Cardiac muscle cell (in vitro differentiated cells and primary cell): ENCODE results near the gene PRRG2. TPM values are rescaled to one million over a fixed set of nuclear protein-coding genes. Genes with fewer than 3 reads are reported as not detected.

Source experiments
- DNase-seq, 2 donors: peaks; one replicate each; pipeline versions ENCODE4 v3.0.0 to v3.0.0-alpha.2; 2010 to 2017; ENCODE audit warnings: low read depth in 1 of 2, low spot score in 1 of 2
- H3K27ac ChIP-seq: fragments of 200-600 bp; sonication (generic); 2 replicates; pipeline ENCODE4 v1.5.1; 2016
- H3K27me3 ChIP-seq: fragments of 200-600 bp; sonication (generic); 2 replicates; pipeline ENCODE4 v1.6.0; 2016; ENCODE audit warnings: control low read depth
- H3K36me3 ChIP-seq: fragments of 200-600 bp; sonication (generic); 2 replicates; pipeline ENCODE4 v1.5.1; 2016; ENCODE audit warnings: control low read depth
- H3K4me1 ChIP-seq: fragments of 200-600 bp; sonication (generic); 2 replicates; pipeline ENCODE4 v1.8.1; 2017; ENCODE audit warnings: low read depth, mild to moderate bottlenecking, mixed run types
- H3K4me3 ChIP-seq: fragments of 200-600 bp; sonication (generic); 2 replicates; pipeline ENCODE4 v1.5.1; 2016; ENCODE audit warnings: mild to moderate bottlenecking
- H3K9me3 ChIP-seq: fragments of 200-600 bp; sonication (generic); 2 replicates; pipeline ENCODE4 v1.5.1; 2017; ENCODE audit warnings: low read depth, mild to moderate bottlenecking, control low read depth
- polyA plus RNA-seq: library from polyadenylated mRNA; unstranded; fragments of >200 nt; fragmentation: Nextera tagmentation; extraction: Ambion mirVana; gene quantifications from 2 replicates; pipeline ENCODE4 v1.2.1, GENCODE V29; 2016
- total RNA-seq: library from RNA; depleted of rRNA; stranded (reverse); fragments of >200 nt; gene quantifications from 2 replicates; pipeline ENCODE4 v1.2.3, GENCODE V29; 2016
- TF ChIP-seq, protein P1 (sequence below): IDR thresholded peaks from 2 replicates; pipeline ENCODE4 v1.5.1; 2012; ENCODE audit warnings: low read depth, mild to moderate bottlenecking, low read length

The PRRG2 gene
- total RNA-seq (0.67 and 8.2 TPM in 2 replicates), polyA plus RNA-seq (0.10 and 0.29 TPM in 2 replicates)

DNA sequence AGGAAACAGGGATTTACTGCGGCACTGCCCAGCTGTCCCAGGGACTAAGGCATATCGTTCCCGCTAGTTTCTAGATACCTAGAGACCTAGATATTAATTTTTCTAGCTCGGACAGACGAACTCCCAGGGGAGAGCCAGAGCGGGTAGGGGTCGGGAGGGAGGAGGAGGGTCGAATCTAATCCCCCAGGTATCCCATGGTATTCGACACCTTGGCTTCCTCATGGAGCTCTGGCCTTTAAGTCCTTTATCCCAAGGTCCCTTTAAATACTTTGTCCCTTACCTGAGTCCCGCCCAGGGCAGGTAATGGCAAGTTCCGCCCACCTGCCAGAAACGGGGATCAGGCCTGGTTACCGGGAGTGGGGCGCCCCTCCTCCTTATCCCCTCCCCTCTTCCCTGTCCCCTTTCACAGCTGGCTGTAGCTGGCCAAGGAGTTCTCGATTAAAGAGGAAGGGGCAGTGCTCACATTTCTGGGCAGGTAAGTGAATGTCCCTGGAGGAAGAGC, at the start of gene PRRG2:
Gene PRRG2 (plus strand): TSS at position 310 of the 502 bp plus-strand sequence. CDS start 1,904 bp downstream, outside the sequence.
- peak within 1 kb of the TSS; percentile 73 for H3K4me3 ChIP-seq
- DNase-seq: no peak
- no peaks in the 10 kb centered on the region for H3K27me3 ChIP-seq
- H3K36me3 ChIP-seq: no peaks in the 10 kb centered on the region
- H3K4me1 ChIP-seq: peaks cover 10% of the 10 kb centered on the region
- peak within 1 kb of the TSS; percentile 66 for H3K27ac ChIP-seq
- TF ChIP-seq, protein P1, sequence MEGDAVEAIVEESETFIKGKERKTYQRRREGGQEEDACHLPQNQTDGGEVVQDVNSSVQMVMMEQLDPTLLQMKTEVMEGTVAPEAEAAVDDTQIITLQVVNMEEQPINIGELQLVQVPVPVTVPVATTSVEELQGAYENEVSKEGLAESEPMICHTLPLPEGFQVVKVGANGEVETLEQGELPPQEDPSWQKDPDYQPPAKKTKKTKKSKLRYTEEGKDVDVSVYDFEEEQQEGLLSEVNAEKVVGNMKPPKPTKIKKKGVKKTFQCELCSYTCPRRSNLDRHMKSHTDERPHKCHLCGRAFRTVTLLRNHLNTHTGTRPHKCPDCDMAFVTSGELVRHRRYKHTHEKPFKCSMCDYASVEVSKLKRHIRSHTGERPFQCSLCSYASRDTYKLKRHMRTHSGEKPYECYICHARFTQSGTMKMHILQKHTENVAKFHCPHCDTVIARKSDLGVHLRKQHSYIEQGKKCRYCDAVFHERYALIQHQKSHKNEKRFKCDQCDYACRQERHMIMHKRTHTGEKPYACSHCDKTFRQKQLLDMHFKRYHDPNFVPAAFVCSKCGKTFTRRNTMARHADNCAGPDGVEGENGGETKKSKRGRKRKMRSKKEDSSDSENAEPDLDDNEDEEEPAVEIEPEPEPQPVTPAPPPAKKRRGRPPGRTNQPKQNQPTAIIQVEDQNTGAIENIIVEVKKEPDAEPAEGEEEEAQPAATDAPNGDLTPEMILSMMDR: no peak
- H3K9me3 ChIP-seq: no peaks in the 10 kb centered on the region

DNA sequence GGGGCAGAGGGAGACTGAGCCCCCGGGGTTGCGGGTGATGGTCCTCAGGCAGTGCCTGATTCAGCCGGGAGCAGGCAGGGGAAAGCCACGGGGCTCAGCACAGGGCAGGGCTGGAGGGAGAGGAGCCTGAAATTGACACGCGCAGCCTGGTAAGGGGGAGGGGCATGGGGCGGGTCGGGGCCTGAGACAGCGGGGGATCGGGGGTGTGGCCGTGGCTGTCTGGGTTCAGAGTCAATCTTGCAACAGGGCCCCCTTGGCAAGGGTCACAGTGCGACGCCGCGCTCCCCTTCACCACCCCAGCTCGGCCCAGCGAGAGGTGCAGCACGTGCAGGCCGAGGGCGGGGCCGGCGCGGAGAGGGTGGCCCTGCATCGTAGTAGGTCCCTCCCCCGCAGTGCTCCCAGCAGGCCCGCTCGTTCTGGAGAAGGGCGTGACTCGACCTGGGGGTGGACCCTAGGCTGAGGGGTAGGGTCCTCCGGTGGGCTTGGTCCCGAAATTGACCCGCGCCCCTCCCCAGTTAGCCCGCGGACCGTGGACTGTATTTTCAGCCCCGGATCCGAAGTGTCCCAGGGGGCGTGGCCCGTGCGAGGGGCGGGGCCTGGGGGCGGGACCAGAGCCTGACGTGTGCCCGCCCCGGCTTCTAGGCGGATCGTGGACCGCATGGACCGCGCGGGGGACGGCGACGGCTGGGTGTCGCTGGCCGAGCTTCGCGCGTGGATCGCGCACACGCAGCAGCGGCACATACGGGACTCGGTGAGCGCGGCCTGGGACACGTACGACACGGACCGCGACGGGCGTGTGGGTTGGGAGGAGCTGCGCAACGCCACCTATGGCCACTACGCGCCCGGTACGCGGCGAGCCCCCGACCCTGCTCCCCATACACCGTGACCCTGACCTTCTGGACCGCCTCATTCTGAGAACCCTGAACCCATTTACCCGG, 47.3 kb upstream of the PRRG2 start:
- TF ChIP-seq, protein P1: peak; percentile 17
- peak; percentile 74 to 84 for DNase-seq
- no peaks in the 10 kb centered on the region for H3K36me3 ChIP-seq
- H3K4me1 ChIP-seq: peaks cover 10% of the 10 kb centered on the region
- peak overlapping the region; percentile 36 for H3K4me3 ChIP-seq
- H3K27me3 ChIP-seq: no peaks in the 10 kb centered on the region
- no peak overlapping the region for H3K27ac ChIP-seq
- no peaks in the 10 kb centered on the region for H3K9me3 ChIP-seq

DNA sequence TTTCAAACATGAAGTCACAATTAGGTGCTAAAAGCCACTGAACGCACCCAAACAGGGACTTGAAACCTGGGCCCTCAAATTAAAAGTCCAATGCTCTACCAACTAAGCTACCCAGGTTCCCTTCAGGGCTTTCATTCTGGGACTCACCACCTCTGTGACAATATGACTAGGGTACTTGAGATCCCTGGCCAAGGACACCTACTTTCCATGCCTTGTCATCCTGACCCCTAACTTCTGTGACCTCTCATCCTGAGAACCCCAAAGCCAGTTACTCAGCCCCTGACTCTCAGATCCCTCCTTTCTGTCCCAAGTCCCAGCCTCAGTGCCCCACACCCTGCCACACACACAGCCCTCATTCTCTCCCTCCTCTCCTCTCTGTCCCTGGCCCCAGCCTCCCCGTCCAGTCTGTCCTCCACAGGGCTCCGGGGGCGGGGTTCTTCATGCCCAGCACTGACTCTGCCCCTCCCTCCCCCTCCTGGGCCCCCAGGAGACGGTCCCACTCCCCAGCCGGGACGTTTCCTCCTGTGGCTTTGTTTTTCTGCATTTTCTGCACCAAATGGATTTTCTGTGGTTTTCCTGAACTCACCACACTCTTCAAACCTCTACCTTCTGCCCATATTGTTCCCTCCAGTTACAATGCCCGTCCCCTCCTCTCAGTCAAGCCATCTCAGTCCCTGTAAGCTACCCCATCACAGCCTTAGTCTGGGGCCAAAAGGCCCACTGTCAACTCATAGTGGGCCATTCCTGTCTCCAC, 46.3 kb upstream of the PRRG2 start:
- H3K36me3 ChIP-seq: no peaks in the 10 kb centered on the region
- TF ChIP-seq, protein P1: no peak
- peaks cover 10% of the 10 kb centered on the region for H3K4me1 ChIP-seq
- H3K27ac ChIP-seq: no peak overlapping the region
- H3K4me3 ChIP-seq: peak overlapping the region; percentile 36
- H3K9me3 ChIP-seq: no peaks in the 10 kb centered on the region
- no peaks in the 10 kb centered on the region for H3K27me3 ChIP-seq
- no peak for DNase-seq

DNA sequence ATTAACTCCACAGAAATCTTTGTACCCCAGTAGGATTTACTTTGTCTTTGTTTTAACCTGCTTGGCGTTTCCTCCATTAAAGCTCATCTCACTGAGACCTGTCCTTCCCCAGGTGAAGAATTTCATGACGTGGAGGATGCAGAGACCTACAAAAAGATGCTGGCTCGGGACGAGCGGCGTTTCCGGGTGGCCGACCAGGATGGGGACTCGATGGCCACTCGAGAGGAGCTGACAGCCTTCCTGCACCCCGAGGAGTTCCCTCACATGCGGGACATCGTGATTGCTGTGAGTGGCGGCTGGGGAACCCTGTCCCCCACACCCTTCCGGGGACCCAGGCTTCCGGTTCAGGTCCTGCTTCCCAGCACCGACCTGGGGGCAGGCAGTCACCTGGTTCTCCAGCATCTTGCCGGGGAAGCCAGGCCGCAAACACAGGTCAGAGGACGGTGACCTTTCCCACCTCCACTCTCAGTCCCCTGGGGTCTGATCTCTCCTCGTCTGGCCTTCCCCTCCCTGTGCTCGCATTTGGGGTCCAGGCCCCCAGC, 44.1 kb upstream of the PRRG2 start:
- DNase-seq: no peak
- TF ChIP-seq, protein P1: no peak

DNA sequence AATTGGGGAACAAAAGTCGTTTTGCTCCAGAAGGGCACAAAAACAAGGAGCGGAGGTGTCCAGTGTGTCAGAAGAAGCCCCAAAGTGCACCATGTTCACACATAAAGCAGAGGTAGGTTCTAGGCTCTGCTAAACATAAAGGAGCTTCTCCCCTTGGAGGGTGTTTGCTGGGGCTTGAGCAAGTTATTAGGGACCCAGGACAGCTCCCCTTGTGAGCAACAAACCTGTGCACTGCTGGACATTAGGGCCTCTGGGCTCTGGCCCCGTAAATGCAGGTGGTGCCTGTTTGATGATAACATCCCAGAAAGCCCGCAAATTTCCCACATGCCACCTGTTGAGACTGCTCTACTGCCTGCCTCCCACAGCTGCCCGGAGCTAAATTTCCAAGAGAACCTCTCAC, 42.5 kb upstream of the PRRG2 start:
- DNase-seq: no peak
- TF ChIP-seq, protein P1: no peak
- Histone ChIP-seq H3K27me3 (no peaks in the 10 kb centered on the region), H3K36me3 (no peaks in the 10 kb centered on the region), H3K4me1 (peaks cover 7% of the 10 kb centered on the region), H3K4me3 (no peak overlapping the region), H3K27ac (no peak overlapping the region), H3K9me3 (no peaks in the 10 kb centered on the region)

More for the DNA sequence above, 44.1 kb upstream of the PRRG2 start:
- H3K4me3 ChIP-seq: no peak overlapping the region
- no peaks in the 10 kb centered on the region for H3K27me3 ChIP-seq
- no peak overlapping the region for H3K27ac ChIP-seq
- peaks cover 10% of the 10 kb centered on the region for H3K4me1 ChIP-seq
- H3K9me3 ChIP-seq: no peaks in the 10 kb centered on the region
- no peaks in the 10 kb centered on the region for H3K36me3 ChIP-seq
